HG02571 (cell line): ENCODE data around the gene PVALB.

Experiments used
- ATAC-seq: cut with Tn5 transposase; IDR thresholded peaks from one replicate; pipeline ENCODE4 v1.9.1; 2021; ENCODE audit warnings: mild to moderate bottlenecking, moderate library complexity; ENCODE audit not compliant: unreplicated experiment

The PVALB gene

DNA sequence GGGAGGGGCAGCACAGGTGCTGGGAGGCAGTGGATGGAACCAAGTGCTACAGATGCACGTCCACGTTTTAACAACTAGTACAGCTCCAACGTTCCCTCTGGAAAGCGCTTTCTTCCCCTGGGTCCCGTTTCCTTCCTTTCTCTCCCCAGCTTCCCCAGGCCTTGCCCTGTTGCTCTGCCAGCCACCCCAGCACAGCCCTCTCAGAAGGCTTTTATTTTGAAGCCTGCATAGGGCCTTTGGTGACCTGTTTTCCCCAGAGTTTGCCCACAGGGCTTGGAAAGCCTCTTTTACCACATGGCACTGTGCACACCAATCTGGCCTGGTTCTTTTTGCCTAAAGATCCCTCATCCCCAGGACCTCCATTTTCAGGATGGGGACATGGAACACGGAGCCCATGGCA lies 30.1 kb upstream of the PVALB start:
- no peak for ATAC-seq

DNA sequence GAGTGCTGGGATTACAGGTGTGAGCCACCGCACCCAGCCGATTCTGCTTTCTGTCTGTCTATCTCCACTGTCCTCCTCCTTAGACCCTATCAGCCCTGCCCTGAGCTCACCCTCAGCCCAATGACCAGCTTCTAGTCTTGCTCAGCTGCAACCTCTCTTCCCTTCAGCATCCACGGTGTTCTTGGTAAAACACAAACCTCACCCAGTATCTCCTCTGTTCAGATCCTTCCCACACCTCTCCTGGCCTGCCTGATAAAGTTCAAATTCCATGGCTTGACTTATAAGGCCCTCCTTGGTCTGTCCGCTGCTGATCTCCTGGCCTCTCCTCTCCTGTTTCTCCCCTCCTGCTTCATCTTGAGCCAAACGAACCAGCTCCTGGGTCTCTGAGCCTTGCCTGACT lies 29.4 kb upstream of the PVALB start:
- ATAC-seq = no peak

DNA sequence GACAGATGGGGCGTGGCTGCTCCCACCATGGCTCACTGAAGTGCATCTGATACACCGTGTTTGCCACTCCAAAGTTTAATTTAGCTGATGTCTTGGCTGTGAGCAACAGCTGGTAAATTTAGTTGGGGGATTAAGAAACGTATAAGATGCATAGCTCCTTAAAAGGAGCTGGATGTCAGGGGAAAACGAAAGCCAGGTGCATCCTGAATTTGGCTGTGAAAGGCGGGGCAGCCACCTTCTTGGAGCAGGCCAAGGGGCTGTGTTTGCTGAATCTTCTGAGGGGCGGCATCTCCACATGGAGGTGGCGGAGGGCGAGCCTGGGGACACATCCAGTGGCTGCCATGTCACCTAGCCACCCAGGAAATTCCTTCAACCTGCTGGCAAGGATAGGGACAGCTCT lies 23.3 kb upstream of the PVALB start:
- ATAC-seq = no peak

DNA sequence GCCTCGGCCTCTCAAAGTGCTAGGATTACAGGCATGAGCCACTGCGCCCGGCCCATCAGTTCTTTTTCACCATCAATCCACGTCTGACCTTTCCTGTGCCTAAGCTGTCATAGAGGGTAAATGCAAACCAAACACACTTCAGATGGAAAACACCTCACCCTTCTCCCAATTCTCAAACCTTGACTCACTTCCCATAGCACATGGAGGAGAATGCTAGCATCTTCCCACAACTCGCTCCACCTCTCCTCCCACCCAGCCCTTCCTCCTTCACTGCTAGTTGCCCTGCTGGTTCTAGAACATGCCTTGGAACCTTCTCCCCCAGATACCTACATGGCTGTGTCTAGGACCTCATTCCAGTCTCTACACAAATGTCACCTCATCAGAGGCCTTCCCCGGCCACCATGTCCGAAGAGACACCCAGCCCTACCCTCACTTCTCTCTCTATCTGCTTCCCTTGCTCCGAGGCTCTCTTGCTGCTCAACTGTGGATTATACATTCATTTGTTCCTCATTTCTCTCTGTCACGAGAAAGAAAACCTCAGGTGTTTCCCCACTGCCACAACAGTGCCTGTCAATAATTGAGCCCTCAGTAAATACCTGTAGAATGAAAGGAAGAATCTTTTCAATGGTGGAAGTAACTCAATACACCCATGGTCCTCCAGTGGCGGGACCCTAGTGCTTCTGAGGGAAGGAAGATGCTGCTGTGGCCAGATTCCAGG lies 22.7 kb upstream of the PVALB start:
- ATAC-seq = no peak

- no peak for ATAC-seq
These were observed 21.5 kb upstream of the PVALB start for GRCh38 chr22:36838119-36839030.

- no peak for ATAC-seq
These were observed 19.1 kb upstream of the PVALB start for GRCh38 chr22:36835903-36836302.

GRCh38 chr22:36833073-36833472 lies 16.2 kb upstream of the PVALB start:
- no peak for ATAC-seq

- no peak for ATAC-seq
These were observed 14.9 kb upstream of the PVALB start for GRCh38 chr22:36831717-36832116.

DNA sequence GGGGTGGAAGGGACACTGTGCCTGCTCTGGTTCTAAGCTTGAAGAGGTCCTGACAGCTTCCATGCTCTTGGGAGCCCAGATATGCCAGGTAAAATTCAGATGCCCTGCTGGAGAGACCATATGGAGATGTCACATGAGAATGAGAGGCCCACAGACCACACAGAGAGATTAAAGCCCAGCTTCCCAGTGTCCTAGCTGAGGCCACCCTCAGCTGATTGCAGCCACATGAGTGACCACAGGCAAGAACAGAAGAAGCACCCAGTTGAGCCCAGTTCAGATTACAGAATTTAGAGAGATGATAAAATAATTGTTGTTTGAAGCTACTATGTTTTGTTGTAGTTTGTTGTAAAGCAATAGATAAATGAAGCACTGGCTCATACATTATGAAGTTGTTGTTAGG lies 14.4 kb upstream of the PVALB start:
- no peak for ATAC-seq

DNA sequence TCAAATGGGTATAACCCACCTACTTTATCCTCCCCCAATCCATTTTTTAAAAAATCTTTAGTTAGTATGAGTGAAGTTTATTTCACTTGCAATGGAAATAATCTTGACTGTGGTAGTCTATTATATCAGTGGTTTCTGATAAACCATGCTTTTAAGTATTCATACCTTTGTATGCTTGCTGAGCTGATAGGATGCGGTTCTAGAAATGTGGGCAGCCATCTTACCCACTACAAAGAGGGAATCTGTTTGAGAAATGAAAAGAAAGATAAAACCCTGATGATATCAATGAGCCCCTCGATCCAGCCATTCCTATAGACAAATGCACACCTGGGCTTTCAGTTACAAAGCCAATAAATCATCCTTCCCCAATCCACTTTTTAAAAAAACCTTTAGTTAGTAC lies 13.8 kb upstream of the PVALB start:
- ATAC-seq = no peak

GRCh38 chr22:36829370-36830002 lies 12.7 kb upstream of the PVALB start:
- no peak for ATAC-seq

- ATAC-seq = no peak
These were observed 12.0 kb upstream of the PVALB start for GRCh38 chr22:36828815-36829214.

- no peak for ATAC-seq
These were observed 9.4 kb upstream of the PVALB start for GRCh38 chr22:36826262-36826661.

GRCh38 chr22:36824655-36825054 lies 7.8 kb upstream of the PVALB start:
- ATAC-seq = no peak

DNA sequence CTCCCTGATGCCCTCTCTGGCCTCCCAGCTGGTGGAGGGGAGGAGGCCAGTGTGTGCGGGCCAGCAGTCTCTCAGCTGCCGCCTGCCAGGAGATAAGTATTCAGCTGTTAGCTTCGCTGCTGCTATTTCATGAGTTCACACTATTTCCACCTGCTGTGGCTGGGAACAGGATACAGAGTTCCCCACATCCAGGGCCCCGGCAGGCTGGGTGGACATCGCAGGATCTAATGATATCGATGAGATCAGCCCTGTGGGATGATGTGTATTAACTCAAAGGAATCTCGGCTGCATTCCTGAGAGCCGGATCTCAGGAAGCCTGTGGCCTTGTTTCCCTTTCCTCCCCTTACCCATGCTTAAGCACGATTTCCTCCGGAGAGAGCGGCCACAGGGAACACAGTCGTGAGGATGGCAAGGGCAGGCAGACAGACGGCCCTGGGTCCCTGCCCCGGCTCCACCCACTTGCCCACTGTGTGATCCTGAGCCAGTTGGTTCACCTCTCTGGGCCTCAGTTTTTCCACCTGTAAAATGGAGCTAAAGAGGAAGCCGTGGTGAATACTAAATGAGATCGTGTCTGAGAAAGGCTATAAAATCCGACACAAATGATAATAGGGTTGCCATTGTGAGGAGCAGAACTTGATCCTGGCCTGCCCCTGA lies 6.5 kb upstream of the PVALB start:
- ATAC-seq = no peak

GRCh38 chr22:36822581-36822980 lies 5.7 kb upstream of the PVALB start:
- no peak for ATAC-seq

- no peak for ATAC-seq
These were observed 2.3 kb upstream of the PVALB start for GRCh38 chr22:36819112-36819511.

GRCh38 chr22:36818010-36818642 lies 1.3 kb upstream of the PVALB start:
- no peak for ATAC-seq

DNA sequence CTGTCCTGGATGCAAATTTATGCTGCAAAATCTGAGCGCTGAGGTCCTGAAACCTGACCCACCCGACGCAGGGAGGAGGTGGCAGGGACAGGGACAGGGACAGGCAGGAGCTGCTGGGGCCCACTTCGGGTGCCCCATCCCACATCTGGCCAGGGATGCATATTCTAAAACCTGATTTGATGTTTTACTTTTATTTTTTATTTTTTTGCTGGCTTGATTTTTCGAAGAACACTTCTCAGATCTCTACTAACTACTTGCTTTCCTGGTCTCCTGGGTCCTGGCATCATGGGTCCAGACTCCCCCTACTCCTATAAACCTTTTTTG lies 652 bp upstream of the PVALB start:
- ATAC-seq = no peak

DNA sequence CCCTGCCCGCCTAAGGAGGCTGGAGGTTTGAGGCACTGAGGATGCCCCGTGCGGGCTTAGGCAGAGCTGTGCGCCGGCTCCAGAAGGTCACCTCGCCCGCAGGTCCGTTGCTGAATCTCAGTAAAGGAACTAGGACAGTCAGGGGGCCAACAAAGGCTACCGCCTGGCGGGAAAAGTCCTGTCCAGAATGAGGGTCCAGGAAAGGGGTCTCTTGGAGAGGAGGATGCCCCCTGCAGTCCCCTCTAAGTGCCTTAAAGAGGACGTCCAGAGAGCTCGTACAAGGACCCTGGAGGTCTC lies 548 bp downstream of the PVALB start:
- ATAC-seq = no peak
